Activated CD4-positive, CD25-positive, alpha-beta regulatory T cell treated with anti-CD3 and anti-CD28 coated beads, Interleukin-2, amount 50 U/mL, for 16 hours (primary cell): ENCODE measurements around the gene HOXB1.
"Not testable (repeated sequence)": the region's sequence is repeated elsewhere in the genome, so short reads cannot be mapped to it uniquely, and the experiment has no call there.

Source experiments
- DNase-seq: peaks from one replicate; pipeline ENCODE4 v3.0.0-alpha.2; 2020; ENCODE audit warnings: low read depth, low spot score

The HOXB1 gene

DNA sequence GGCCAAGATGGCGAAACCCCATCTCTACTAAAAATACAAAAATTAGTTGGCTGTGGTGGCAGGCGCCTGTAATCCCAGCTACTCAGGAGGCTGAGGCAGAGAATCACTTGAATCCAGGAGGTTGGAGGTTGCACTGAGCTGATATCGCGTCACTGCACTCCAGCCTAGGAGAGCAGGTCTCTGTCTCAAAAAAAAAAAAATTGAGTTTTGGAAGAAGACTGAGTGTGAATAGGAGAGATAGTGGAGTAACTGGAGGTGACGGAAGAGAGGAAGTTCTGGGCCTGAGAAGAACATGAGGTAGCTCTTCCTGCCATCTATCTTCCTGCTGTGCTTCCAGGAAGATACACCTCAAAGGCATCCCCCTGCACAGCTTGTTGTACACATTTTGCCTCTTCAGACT is 11.4 kb downstream of the HOXB1 start:
- DNase-seq: no peak

DNA sequence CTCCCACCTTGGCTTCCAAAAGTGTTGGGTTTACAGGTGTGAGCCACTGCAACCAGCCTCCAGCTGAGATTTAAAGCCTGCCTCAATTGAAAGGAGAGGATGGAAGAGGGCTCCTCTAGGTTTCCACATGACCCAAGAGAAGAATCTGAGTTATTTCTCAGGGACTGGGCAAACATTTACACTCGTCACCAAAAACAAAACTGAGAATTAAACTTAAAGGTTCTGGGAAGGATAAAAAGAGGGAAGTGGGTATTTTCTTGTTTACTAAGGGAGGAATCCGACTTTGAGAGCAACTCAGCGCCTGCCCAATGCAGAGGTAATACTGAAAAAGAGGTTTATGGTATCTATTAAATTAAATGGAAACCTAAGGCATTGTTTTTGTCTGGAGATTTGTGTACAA is 13.3 kb downstream of the HOXB1 start:
- DNase-seq: no peak

DNA sequence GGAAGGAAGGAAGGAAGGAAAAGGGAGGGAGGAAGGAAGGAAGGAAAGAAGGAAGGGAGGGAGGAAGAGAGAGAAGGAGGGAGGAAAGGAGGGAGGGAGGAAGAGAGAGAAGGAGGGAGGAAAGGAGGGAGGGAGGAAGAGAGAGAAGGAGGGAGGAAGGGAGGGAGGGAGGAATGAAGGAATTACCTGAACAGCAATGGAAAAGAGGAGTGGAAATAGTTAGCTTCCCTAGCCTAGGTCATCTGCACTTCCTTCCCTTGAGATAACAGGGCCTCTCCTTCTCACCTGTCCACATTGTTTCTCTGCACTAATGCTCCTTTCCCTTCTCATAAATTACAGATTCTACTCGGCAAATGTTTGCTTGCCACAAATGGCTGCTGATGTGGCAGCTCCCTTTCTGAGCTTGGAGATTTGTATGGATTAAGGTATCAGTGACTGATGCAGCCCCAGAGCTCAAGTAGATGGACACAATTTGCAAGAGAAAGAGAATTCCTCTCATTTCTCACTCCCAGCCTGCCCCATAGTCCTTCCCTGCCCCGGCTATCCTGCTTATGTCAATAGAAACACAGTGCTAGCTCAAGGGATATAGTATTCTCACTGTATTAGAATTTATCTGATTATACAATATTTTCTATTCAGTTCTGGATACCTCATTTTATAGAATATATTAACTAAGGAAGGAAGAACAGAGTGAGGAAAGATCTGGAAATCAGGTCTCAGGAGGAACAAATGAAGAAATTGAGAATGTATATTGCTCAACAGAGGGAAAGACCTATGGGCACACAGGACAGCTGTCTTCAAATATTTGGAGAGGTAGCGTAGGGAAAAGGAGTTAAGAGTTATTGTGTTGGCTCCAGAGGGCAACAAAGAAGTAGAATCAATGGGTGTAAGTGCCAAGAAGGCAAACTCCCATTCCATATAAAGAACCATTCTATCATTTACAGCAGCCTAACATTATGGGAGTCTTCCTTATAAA is 14.6 kb downstream of the HOXB1 start:
- DNase-seq: no peak

DNA sequence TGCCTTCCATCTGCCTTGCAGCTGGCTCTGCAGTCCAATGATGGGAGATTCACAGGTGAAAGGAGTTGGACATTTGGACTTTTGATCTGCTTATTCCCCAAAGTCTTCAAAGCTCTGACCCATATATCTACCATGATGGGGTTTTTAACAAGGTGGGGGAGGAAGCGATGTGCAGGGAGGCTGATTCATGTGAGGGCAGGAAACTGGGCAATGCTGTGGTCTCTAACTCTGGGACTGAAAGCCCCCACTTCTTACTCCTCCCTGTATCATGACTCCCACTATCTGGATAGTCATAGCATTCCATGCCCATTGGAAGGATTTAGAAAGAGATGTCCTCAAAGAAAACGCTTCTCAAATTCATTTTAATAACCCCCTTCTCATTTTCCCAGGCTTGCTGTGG is 16.3 kb downstream of the HOXB1 start:
- DNase-seq: no peak

DNA sequence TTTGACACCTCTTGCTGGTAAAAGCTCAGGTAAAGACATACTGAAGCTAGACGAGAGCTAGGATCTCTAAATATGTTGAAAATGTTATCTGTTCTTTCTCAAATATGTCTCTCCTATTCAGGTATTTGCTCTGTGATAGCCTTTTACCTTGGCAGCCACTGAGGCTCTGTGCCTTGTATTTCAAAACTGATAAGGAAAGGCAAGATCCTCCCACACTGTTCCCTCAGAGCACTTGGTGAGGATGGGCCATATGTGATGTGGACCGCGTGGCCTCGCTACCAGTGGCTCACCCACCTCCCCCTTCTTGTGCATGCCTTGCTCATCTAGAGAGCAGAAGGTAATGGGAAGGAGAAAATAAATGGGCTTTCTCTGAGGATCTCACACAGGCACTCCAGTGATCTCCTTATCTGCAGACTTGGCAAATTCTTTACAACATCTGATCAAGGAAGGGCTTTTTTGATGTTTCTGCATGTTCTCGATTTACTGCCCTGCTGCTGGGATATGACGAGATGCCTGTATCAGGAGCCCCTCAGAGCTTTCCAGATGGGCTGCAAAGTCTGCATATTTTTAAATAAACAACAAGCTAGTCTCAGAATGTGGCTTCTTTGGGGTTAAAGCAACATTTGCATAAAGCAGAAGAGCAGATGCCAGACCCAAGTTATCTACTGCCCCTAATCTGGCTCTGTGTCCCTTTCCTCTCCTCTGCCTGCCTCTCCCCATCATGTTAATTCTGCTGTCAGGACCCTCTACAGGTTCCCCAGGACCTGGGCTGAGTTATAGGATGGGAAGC is 16.9 kb downstream of the HOXB1 start:
- DNase-seq: no peak

DNA sequence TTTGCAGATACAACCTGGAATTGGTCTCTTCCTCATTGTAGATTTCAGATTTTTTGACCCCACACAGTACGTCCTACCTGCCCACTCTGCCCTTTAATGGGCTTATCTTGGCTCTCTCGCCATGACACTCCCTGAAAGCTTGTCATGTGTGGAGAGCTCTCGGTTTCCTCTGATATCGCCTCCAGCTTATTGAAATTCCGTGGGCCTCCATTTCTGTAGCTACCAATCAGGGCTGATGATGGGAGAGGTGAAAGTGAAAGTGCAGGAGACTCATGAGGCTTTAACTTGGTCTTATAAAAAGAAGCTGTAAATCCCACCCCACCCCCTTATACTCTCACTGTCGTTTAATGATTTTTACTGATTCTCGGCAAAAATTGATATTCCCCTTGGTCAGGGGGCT is 17.7 kb downstream of the HOXB1 start:
- no peak for DNase-seq

DNA sequence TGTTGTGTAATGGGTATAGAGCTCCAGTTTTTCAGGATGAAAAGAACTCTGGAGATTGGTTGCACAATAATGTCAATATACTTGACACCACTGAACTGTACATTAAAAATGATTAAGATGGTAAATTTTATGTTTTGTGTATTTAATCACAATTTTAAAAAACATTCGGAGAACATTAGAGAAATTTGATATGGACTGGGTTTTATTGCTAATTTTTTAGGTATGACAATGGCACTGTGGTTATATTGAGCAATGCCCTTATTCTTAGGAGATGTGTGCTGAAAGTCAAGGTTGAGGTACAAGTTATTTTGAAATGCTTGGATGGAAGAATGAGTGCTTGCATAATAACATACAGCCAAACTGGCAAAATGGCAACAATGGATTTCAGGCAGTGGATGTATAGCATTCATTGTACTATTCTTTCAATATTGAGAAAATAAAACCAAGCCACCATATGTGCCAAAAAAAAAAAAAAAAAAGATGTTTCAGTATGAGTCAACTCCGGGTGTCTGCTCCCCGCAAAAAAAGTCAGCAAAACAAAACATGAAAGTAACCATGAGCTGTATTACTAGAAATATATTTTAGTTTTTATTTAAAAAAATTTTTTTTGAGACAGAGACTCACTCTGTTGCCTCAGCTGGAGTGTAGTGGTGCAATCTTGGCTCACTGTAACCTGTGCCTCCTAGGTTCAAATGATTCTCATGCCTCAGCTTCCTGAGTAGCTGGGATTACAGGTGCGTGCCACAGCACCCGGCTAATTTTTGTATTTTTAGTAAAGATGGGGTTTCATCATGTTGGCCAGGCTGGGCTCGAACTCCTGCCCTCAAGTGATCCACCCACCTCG is 19.8 kb downstream of the HOXB1 start:
- no peak for DNase-seq

DNA sequence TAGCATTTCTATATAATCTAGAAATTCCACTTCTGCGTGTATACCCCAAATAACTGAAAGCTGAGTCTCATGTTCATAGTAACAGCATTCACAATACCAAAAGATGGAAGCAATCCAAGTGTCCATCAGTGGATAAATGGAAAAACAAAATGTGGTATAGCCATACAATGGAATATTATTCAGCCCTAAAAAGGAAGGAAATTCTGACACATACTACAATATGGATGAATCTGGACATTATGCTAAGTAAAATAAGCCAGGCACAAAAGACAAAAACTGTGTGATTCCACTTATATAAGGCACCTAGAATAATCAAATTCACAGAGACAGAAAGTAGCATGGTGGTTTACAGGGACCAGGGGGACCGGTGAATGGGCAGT is 20.4 kb downstream of the HOXB1 start:
- no peak for DNase-seq

DNA sequence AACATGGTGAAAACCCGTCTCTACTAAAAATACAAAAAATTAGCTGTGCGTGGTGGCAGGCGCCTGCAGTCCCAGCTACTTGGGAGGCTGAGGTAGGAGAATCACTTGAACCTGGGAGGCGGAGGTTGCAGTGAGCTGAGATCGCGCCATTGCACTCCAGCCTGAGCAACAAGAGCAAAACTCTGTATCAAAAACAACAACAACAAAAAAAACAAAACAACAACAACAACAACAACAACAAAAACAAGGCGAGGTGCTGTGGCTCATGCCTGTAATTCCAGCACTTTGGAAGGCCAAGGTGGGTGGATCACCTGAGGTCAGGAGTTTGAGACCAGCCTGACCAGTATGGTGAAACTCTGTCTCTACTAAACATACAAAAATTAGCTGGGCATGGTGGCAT is 21.1 kb downstream of the HOXB1 start:
- DNase-seq: not testable (repeated sequence)

DNA sequence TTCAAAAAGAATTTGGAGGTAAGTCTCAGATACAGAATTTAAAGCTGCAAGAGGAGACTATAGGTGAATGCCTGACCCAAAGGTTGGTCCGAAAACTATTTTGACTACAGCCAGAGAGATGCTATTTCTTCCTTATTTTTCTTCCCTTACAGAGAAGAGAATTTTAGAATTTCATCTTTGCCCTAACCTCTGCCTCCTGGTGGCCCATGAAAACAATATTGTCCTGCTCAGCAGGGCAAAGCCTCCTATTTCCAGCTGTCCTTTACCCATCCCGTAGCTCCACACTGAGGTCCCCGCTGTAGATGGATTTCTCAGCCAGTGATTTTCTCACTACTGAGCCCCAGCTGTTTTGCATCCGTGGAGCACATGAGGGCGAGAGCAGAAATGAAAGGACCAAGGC is 24.6 kb downstream of the HOXB1 start:
- DNase-seq: no peak

DNA sequence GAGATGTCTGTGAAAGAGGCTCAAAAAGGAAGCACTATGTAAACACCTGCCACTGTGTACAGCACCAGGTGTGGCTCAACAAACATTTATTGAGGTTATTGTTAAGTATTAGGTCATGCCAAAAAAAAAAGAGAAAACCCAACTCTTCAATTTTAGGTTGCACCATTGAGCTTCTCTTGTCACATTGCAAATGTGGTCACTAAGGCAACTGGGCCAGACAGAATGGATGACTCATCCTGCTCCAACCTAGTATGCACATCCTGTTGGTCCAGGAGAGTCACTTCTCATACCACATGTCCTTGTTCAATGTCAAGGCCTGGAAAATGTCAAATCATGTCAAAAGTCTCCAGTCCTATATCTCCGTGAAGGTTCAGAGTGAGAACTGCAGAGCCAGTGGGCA is 25.0 kb downstream of the HOXB1 start:
- no peak for DNase-seq

DNA sequence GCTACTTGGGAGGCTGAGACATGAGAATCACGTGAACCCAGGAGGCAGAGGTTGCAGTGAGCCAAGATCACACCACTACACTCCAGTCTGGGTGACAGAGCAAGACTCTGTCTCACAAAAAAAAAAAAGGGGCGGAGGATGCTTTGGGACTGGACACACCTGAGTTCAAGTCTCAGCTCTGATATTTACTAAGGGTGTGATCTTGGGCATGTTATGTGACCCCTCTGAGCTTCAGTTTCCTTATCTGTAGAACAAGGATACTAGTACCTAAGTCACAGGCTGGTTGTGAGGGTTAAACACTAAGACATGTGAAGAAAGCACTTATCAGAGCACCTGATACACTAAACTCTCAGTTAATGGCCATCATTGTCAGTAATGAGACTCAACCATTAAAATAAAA is 25.9 kb downstream of the HOXB1 start:
- DNase-seq: no peak

DNA sequence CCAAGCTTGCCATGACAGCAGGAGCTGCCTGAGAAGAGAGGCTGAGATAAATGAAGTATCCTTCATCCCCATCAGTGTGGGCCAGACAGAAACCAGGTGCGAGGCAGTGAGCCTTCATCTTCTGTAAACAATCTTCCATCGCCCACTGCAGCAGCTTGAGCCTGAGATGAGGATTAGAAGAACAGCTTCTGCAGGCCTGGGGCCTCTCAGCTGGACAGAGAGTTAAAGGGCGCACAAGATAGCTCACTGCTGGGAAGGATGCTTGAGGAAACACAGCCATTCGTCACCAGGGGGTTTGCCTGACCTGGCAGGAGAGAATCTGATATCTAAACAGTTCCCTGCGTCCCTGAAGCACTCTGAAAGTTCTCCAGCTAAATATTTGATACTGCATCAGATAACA is 27.1 kb downstream of the HOXB1 start:
- no peak for DNase-seq

DNA sequence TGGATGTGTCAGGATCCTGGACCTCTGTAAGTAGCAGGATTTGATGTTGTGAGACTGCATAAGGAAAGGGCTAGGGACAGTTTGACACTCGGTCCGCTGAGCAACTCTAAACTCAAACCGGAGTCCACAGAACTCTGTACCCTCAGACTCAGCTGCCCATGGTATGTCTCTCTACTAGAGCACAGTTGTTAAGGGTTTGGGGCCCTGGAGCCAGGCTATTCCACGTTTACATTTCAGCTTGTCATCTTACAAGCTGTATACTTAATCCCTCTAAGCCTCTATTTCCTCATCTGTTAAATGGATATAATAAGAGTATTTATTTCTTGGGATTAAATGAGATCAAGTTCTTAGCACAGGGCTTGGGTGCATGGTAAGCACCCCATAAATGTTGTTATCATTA is 27.9 kb downstream of the HOXB1 start:
- DNase-seq: no peak

DNA sequence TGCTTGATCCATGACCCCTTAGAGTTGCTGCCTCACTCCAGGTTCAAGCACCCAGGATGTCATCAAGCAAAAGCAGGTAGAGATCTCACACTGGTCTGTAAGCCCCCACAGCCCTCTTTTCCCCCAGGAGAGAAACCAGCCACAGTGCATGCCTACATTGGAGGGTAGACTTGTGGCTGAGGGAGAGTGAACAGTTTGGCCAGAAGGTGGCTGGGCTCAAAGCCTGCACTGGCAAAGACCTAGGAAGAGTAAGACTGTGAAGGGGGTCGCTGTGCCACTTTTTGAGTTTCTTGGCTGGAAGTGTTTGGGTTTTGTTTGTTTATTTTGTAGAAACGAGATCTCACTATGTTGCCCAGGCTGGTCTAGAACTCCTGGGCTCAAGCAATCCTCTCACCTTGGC is 28.5 kb downstream of the HOXB1 start:
- DNase-seq: no peak

DNA sequence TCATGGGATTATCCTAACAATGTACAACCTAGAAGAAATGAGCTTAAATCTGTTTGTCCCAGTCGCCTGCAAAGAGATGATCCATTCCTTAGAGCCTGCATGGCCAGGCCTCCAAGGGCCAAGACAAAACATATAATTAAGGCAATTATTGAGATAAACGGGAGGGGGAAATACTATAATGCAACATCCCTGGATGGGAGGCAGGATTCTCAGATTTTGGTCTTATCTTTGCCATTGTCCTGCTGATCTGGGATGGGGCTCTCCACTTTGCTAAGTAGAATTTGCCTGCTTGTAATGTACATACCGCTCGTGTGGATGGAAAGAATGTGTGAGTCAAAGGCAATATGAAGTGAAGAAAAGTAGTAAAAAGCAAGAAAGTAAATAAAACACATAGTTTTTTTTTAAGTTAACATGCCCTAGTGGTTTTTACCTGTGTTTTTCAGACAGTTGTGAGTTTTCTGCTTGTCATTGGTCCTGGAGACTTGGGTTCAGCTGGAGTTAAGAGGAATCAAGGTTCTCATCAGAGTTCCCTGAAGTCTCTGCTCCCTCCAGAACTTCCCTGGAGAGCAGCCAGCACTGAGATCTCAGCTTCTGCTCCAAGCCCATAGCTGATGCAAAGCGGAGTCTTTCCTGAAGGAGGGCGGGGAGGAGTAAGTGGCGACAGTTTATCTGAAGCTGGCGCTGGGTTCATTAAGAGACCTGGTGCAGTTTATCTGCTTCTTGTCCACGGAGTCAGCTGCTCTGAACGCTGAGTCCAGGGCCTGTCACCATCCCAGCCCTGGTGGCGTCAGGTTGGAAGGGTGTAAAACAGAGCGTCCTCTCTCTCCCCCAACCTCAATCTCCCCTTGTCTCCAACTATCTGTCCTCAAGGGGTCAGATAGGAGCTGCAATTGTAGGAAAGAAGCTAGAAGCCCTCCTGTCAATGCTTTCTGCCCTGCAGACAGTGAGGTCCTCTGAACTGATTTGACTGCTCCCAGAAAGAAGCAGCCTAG is 30.1 kb downstream of the HOXB1 start:
- no peak for DNase-seq

DNA sequence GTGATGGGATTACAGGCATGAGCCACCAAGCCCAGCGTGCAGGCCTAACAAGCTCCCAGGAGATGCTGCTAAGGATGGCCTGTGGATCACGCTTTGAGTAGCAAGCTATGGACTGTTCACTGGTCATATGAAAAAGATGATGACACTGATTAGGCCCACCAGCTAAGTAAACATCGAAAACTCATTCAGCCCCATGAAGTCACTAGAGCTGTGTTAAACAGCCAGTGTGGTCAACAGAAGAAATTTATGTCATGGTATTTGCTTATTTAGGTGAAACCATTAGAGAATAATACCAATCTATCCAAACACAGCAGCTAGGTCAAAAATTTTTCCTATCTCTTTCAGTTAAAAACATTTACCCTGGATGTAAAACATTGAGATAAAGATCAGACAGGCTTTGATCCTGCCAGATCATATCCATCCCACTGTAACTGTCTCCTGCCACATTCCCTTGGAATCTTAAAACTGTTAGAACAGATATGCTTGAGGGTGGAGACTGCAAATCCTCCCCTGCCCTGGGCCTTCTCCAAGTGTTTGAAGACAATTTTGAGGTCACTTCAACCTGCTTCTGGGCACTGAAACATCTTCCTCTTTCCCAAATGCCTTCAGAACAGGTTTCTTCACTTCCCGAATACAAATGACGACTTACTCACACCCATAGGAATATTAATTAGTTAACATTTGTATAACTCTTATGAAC is 30.9 kb downstream of the HOXB1 start:
- no peak for DNase-seq

DNA sequence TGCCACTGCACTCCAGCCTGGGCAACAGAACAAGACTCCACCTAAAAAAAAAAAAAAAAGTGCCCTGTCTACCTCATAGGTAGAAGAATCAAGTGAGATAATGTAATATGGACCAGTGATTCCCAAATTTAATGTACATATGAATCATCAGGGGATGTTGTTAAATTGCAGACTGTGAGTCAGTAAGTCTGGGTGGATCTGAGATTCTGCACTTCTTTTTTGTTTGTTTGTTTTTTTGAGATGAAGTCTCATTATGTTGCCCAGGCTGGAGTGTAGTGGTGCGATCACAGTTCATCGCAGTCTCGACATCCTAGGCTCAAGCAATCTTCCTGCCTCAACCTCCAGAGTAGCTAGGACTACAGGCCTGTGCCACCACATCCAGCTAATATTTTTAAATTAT is 31.6 kb downstream of the HOXB1 start:
- no peak for DNase-seq

DNA sequence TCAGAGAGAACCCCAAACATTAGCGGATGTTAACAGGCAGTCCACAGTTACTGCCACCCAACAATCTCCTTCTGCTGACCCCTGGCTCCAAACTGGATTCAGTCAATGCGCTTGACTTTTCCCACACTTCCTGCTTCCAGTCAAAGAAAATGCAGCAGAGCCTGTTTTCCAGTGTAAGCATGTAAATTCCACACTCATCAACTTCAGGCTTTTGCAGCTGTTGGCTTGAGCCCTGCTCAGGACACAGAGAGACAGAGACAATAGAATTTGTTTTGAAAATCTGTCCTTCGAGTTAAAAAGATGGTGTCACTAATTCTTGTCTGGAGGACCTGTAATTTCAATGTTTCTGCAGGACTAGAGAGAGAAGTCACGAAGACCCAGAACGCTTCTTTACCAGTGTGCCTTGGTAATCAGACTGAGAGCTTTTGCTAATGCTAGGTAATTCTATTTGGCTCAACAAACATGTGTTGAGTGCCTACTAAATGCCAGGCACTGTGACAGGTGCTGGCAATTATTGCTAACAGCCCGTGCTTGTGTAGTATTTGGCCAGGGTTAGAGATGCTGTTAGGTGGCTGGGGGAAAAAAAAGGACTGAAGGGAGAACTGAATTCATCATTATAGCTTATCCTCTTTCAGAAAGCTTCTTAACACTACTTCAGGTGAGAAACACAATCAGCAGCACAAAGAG is 32.5 kb downstream of the HOXB1 start:
- DNase-seq: no peak

DNA sequence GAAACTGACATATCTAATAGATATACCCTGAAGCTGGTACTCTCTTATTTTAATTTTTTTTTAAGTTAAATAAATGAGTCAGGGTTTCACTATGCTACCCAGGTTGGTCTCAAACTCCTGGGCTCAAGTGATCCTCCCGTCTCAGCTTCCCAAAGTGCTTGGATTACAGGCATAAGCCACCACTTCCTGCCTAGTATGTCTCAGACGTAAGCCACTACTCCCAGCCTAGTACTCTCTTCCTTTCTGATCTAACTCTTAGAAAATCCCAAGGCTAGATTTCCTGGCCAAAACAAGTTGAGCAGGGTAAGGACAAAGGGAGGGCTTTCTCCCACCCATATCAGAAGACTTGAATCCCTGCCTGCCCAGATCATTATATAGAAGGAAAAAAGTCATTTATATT is 33.7 kb downstream of the HOXB1 start:
- DNase-seq: no peak
